T-helper 1 cell (primary cell): ENCODE measurements around the gene CTDSPL.

Experiments
- DNase-seq, 5 donors: peaks; one replicate each; pipeline ENCODE4 v3.0.0-alpha.2; 2012 to 2020

The CTDSPL gene

DNA sequence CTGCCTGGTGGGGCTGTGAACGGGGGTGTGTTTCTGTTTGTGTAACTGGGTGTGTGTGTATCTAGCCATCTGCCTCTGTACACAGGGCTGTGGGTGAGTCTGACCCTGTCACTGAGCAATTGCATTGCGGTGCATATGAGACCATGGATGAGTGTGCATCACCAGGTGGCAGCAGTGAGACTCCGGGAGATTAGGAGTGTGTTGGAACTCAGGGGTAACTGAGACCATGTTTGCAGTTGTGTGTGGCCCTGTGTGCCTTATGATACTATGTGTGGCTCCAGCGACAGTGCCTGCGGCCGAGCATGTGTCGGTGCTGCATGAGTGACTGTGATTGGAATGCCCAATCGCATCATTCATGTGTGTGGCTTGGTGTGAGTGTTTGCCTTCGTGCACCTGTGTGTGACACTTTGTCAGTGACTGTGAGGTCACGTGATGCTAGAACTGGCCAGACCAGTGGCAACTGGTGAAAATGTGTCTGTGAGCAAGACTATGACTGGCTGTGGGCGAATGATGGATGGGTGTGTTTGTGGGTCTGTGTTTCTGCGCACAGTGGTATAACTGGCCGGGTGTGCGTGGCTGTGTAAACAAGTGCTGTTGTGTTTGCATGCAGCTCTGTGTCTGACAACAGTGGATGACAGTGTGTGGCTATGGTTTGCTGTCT is 142.9 kb downstream of the CTDSPL start:
- DNase-seq, result peak in 2 of 5 donors; percentile 27 to 62

DNA sequence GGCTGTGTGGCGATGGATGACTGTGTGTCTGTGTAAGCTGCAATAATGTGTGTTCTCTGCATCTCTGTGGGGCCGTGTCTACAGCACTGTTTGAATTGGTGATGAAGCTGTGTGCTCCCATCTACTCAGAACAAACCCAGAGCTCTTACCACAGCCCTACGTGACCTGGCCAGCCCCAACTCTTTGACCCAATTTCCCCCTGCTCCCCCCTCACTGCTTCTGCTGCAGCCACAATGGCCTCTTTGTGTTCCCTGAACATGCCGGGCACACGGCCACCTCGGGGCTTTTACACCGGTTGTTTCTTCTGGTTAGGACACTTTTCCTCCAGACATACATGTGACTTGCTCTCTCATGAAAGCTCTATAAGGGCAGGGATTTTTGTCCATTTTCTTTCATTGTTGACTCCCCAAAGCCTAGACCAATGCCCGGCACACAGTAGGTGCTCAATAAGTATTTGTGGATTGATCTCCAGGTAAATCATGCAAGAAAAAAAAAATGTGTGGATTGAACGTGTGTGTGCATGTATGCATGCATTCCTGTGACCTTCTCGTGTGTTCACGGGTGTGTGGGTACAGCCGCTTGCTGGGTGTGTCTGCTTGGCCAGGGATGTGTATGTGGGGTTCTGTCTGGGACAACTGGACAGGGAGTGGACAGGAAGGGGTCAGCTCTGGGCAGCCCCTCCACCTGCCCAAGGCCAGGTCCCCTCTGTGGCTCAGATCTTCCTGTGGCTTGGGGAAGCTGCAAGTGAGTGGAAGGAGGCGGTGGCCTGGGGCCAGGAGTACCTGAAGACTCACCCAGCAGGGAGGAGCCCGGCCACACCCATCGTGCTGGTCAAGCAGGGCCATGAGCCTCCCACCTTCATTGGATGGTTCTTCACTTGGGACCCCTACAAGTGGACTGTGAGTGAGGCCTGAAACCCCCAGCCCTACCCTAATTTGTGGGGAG is 143.7 kb downstream of the CTDSPL start:
- no peak for DNase-seq

DNA sequence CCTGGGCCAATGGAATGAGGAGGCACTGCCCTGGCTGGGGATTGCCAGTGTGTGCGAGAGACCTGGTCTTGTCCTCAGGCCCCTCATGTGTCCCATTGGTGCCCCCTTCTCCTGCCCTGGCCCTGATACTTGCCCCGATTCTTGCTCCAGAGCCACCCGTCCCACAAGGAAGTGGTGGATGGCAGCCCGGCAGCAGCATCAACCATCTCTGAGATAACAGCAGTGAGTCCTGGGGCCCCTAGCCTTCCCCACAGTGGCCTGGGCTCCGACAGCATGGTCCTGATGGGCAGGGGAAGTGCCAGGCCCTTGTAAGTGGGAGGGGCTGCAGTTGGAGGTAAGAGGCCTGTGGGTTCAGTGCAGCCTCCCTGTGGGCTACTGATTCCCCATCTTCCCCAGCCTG is 144.4 kb downstream of the CTDSPL start:
- DNase-seq, result no peak

DNA sequence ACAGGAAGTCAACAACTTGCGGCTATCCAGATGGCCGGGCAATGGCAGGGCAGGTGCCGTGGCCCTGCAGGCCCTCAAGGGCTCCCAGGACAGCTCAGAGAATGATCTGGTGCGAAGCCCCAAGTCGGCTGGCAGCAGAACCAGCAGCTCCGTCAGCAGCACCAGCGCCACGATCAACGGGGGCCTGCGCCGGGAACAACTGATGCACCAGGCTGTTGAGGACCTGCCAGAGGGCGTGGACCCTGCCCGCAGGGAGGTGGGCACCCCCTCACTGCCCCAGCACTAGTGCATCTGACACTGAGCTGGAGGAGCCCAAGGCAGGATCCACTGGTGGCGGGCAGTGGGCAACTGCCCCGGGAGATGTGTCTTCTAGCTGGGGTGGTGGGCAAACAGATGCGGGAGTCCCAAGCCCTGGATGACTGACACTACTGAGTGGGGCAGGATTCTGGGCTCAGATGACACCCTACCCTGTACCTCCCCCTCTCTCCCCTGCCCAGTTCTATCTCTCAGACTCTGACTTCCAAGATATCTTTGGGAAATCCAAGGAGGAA is 144.8 kb downstream of the CTDSPL start:
- no peak for DNase-seq

DNA sequence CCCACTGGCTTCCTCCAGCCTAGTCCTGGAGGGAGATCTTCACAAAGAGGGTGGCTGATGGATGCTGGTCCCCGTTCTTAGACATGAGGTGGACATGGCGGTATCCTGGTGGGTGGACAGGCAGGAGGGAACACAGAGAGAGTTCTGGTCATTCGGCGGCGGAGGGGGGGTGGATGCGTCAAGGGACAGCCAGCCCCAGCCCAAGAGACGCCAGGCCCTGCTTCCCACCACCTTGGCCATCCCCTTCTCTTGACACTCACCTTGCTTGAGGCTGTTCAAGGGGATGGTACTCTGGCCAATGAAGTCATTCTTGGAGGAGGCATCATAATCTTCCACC is 146.0 kb downstream of the CTDSPL start:
- DNase-seq, result no peak

DNA sequence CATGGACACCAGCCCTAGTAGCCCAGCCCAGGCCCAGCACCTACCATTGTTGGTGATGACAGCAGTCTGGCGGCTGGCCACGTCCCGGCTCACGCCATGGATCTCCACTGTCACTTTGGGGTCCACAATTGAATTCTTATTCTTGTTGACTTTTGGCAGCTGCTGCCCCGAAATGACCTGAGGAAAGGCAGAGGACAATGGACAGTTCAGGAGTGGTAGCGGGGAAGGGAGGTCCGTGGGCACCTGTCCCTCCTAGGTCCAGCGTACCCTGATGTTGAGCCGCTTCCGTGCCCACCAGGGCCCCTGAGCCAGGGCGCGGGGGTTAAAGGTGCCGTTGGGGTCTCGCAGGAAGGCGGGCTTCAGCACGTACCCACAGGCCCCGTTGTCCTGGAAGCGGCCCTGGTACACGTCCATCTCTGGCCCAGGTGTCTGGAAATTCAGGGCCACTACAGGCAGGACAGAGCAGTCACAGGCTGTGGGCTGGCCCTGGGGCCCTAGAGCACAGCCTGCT is 146.6 kb downstream of the CTDSPL start:
- DNase-seq, result no peak

DNA sequence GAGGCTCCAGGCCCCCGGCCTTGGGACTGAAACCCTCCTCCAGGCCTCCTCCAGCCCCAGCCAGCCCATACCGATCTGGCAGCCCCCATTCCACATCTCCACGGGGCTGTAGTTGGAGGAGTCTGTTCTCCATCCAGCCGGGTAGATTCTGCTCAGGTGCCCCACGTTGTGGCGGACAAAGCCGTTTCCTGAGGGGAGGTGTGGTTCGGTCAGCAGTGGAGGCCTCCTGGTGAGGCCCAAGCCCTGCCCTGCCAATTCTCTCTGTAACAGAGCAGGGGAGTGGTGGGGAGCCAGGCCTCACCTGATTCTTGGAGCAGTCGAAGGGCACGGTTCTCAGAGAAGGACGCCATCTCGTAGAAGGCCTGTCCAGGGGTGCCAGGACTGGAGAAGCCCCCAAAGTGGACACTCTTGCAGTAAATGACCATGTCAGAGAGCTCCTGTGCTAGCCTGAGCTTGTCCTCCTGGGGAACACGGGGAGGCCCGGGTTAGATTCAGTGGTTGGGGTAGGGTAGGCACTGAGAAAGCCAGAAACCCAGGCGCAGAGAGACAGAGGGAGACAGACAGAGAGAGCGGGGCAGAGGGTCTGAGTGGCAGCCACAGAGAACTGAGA is 147.4 kb downstream of the CTDSPL start:
- no peak for DNase-seq

DNA sequence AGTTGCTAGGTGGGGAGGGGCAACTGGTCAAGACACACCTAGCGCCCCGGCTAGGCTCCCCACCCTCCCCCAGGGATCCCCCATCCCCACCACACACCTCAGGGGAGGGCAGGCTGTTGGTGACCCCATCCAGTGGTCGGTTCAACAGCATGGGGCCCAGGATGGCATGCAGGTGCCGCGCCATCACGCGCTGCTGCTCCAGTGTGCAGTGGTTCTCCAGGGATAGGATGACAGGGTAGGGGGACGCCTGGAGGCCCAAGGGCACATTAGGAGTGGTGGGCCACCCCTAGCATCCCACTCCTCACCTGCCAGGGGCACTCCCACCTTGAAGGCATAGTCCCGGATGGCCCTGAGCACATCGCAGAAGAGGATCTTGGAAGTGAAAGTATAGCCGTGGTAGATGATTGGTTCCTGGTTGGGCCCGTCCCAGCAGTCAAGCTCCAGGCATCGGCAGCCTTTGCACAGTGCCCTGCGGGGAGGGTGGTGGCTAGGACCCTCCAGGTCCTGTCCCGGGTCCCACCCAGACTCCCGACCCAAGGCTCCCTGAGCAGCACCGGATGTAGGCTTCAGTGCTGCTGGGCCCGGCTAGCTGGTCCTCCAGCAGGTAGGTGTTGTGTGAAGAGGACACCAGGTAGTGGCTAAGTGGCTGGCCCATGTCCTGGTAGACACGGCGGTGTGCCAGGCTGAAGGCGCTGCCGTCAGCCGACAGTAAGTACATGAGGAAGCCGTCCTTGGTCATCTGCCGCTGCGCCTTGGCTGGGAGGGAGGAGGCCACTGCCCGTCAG is 148.3 kb downstream of the CTDSPL start:
- no peak for DNase-seq

DNA sequence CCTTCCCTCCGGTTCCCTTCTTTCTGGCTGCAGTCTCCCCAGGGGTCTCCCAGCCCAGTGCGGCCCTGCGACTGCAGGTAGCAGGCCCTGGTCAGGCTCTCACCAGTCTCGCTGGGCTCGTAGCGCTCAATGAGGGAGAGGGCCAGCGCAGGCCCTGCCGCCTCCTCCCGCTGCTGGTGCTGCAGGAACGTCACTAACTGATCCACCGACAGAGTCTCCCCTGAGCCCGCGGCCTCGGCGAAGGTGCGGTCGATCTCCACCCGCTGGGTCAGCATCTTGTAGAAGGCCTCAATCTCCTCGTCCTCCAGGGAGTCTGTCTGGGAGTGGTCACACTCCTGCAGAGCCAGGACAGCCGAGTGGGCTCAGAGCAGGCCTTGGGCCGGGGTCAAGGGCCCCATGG is 149.4 kb downstream of the CTDSPL start:
- no peak for DNase-seq

DNA sequence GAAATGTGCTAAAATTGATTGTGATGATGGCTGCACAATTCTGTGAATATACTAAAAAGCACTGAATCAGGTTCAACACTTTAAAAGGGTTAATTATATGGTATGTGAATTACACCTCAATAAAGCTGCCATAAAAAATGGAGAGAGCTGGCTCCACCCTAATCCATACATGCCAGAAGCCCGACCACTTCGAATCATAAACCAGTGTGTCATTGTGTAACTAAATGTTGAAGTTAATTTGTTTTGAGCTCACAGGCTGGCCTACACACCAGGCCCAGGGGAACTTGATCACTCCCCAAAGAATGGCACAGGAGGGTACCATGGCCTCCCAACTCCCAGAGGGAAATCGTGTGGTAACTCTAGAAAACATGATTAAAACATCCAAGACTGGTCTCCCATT is 153.8 kb downstream of the CTDSPL start:
- no peak for DNase-seq

DNA sequence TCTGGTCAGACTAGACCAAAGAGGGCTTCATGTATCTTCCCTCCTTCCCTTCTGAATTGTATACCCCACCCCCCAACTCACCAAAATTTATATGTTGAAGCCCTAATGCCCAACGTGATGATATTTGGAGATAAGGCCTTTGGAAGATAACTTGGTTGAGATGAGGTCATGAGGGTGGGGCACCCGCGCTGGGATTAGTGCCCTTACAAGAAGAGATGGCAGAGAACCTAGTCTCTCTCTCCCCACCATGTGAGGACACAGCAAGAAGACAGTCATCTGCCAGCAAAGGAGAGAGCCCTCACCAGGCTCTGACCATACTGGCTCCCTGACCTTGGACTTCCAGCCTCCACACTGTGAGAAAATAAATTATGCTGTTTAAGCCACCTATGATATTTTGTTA is 154.3 kb downstream of the CTDSPL start:
- no peak for DNase-seq

DNA sequence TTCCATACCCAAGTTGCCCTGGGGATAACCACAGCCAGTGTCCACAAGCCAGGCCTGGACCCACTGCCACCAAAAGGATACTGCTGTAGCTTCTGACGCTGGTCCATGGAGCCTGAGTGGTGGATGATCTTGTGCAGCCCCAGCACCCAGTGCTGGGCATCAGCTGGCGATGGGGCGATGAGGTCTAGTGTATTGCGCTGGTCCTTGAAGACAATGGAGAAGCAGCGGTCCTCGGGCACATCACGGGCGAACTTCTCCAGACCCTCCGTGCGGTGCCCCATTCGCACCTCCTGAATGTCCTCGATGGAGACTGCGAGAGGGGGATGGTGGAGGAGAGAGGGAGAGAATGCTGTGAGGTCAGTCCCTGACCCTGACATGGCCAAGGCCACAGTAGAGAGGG is 154.7 kb downstream of the CTDSPL start:
- no peak for DNase-seq

DNA sequence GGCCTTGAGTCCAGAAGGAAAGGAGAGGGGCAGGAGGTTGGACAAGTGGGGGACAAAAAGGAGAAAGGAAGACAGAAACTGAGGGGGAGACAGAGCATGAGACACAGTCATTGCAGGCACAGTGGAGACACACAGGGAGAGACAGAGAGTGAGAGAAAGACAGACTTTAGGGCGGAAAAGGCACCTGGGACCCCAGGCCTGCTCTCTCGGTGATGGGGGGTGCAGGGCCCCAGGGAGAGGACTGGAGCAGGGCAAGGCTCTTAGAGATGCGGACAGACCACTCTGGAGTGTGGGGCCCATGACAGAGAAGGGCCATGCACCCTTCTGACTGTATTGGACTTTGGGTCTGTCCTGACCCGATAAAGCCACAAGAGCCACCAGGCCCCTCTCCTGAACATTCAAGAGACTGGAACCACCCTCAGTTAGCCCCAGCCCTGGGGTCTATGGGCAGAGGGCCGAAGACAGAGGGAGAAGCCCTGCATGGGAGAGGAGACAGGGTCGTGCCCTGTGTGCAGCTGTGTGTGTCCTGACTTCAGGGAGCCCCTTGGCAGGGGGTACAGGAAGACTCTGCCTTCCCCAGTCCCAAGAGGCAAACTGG is 155.3 kb downstream of the CTDSPL start:
- no peak for DNase-seq

DNA sequence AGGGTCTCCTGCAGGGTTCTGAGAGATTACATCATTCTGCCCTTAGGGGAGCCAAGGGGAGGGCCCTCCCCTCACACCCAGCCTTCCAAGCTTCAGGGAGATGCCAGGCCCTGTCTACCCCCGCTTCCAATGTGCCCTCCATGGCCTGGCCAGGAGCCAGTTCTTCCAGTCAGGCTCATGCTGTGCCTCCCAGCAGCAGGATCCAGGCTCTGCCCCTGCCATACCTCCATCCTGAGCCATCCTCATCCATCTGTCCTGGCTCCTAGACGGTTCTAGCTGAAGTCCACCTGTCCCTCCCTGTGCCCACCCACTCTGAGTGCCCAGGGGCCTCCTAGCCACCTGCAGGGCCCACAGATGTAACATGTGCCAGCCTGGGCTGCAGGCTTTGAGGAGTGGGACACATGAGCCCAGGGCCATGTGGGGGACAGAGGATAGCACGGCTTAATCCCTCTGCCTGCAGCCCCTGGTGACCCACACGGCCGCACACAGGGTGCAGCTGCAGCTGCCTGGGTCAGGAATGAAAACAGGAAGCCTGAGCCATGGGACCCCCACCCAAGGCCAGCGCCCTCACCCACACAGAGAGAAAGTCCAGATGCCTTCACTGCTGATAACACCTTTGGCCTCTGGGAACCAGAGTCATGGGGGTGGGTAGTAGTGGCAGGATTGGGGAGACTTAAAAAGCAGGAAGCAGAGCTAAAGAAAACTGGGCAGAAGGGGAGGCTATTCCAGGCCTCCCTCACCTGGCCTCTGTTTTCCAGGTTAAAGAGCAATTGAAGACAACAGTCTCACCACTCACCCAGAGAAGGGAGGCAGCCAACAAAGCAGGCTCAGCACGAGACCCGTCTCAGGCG is 156.0 kb downstream of the CTDSPL start:
- DNase-seq, result no peak

DNA sequence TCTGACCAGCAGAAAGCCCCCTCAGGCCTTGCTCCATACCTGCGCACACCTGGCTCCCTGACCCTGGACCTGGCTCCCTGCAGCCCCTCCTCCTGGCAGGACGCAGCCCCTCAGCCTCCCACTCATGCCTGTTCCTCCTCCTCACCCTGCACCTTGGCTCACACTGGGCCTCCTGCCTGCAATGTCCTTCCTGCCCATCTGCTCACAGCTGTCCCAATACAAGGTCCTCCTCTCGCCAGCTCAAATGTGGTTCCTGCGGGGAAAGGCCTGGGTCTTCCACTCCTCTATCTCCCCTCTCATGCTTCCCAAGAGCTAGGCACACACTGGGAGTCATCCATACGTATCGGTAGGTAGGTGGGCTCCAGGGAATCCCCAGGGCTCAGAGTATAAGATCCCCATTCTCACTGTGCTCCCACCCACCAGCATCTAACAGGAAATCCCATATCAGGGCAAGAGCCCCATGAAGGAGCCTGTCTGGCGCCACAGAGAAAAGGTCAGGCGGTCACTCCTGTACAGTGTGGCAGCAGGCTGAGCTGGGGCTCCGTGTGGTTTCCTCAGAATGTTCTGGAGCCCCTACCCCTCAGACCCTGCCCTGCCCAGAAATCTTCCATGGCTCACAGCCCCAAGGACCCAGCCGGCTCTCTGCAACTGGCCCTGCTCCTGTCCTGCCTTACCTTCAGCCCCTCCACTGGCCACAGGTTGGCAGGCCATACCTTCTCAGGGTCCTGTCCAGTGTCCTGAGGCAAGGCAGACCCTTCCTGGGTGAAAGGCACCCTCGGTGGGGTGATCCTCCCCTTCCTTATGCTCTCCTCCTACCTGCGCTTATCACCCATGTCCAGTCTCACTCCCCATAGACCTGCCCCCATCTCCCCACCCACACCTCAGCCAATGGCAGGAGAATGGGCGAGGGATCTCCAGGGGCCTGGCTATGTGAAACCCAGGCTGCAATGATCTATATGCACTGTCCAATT is 156.9 kb downstream of the CTDSPL start:
- DNase-seq, result no peak

DNA sequence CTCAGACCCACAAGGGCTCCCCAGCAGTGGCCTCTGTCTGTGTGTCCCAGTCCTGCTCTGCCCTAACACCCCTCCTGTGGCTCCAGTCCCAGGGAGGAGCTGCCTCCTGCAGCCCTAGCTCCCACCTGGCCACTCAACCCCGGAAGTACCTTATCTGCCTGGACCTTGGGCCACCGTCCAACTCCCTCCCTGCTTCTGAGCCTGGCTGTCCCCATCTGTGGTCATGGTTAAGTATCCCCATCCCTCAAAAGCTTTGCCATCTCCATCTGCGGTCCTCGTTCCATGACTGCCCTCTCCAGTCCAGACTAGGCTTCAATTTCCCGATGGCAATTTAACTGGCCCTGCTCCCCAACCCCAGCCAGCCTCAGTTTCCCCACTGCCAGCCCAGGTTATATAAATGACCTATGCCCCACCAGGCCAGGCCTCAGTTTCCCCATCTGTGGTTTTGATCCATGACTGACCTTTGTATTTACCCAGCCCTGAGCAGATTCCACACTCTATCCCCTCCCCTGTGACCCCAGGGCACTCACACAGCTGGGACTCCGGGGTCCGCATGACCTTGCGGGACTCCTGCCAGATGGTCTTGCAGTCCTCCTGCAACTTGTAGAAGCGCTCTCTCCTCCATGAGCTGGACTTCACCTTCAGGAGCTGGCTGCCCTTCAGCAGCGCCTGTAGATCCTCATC is 158.1 kb downstream of the CTDSPL start:
- DNase-seq, result no peak

DNA sequence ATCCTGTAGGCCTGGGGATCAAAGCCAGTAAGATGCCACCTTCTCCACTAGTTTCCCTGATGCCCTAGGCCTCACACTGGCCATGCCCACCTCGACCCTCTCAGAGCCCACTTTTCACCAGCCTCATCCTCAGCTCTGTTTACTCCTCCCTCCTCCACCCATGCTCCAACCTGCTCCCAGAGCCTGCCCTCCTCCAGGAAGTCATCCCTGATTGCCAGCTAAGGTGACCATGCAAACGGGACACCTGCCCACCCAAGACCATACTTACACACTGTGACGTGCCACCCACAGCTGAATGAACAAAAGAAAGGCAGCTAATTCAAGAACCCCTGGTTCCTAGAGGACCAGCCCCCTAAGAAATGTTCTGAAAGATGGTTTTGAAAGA is 158.7 kb downstream of the CTDSPL start:
- no peak for DNase-seq

DNA sequence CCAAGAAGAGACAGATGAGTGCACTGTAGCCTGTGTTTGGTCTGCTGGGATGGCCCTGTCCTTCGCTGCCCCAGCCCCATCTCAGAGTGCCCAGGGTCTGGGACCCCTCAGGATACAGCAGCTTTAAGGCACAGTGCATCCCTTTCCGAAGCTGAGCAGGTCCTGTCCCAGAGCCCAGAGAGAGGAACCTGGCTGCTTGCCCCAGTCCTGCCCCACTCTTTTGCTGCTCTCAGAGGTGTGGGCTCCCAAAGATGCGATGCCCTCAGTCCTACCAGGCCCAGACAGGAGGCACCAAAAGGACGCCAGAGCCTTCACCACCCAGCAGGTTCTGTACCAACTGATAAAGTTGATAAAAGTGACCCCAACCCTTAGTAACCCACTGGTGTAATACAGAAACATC is 159.5 kb downstream of the CTDSPL start:
- no peak for DNase-seq

DNA sequence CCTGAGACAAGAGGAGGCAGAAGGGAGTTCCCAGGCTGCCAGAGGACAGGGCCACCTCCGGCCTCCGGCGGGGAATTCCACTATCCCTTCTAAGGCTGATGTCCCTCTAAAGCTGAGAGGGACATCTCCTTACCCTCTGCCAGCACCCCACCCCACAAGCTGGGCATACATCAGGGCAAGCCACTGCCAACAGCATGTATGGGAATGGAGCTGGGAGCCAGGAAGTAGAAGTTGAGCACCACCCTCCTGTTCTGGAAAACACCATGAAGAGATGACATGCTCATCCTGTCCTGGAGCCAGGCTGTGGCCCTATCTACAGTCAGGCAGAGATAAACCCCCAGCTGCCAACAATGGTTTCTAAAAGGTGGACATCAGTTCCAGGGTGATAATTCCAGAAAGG is 160.6 kb downstream of the CTDSPL start:
- no peak for DNase-seq
